ENCODE measurements around the gene STK32B.

DNA sequence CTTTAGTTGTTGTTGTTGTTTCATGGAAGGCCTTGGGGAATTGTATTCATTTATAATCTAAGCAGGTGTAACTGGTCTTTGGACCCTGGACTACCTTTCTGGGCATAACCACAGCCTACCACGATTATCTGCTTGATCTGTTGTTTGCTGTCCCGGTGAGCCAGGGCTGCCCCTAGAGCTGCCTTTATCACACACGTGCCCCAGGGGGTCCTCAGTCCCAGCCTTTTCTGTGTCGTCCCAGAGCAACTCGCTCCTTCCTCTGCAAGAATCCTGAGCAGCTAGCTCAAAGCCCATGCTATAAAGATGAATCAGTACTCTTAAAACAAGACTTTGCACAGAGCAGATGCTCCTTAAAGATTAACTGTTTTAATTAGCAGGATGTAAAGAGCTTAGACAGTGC lies 383.9 kb downstream of the STK32B start:
- TF ChIP-seq EZH2phosphoT487 (IDR thresholded peaks at IDR 0.05; ENCODE audit: unreplicated experiment) (no peak), NANOG (IDR thresholded peaks at IDR 0.05; ENCODE audit: borderline replicate concordance) (no peak), EZH2 (IDR thresholded peaks at IDR 0.05; ENCODE audit: low read depth, unreplicated experiment) (no peak), POLR2AphosphoS5 (IDR thresholded peaks at IDR 0.05; ENCODE audit: low read depth) (no peak)
- TF ChIP-seq, protein P1, sequence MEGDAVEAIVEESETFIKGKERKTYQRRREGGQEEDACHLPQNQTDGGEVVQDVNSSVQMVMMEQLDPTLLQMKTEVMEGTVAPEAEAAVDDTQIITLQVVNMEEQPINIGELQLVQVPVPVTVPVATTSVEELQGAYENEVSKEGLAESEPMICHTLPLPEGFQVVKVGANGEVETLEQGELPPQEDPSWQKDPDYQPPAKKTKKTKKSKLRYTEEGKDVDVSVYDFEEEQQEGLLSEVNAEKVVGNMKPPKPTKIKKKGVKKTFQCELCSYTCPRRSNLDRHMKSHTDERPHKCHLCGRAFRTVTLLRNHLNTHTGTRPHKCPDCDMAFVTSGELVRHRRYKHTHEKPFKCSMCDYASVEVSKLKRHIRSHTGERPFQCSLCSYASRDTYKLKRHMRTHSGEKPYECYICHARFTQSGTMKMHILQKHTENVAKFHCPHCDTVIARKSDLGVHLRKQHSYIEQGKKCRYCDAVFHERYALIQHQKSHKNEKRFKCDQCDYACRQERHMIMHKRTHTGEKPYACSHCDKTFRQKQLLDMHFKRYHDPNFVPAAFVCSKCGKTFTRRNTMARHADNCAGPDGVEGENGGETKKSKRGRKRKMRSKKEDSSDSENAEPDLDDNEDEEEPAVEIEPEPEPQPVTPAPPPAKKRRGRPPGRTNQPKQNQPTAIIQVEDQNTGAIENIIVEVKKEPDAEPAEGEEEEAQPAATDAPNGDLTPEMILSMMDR (conservative IDR thresholded peaks at IDR 0.05; ENCODE audit: low read depth in 2 of 2), result no peak
- TF ChIP-seq, protein P2, sequence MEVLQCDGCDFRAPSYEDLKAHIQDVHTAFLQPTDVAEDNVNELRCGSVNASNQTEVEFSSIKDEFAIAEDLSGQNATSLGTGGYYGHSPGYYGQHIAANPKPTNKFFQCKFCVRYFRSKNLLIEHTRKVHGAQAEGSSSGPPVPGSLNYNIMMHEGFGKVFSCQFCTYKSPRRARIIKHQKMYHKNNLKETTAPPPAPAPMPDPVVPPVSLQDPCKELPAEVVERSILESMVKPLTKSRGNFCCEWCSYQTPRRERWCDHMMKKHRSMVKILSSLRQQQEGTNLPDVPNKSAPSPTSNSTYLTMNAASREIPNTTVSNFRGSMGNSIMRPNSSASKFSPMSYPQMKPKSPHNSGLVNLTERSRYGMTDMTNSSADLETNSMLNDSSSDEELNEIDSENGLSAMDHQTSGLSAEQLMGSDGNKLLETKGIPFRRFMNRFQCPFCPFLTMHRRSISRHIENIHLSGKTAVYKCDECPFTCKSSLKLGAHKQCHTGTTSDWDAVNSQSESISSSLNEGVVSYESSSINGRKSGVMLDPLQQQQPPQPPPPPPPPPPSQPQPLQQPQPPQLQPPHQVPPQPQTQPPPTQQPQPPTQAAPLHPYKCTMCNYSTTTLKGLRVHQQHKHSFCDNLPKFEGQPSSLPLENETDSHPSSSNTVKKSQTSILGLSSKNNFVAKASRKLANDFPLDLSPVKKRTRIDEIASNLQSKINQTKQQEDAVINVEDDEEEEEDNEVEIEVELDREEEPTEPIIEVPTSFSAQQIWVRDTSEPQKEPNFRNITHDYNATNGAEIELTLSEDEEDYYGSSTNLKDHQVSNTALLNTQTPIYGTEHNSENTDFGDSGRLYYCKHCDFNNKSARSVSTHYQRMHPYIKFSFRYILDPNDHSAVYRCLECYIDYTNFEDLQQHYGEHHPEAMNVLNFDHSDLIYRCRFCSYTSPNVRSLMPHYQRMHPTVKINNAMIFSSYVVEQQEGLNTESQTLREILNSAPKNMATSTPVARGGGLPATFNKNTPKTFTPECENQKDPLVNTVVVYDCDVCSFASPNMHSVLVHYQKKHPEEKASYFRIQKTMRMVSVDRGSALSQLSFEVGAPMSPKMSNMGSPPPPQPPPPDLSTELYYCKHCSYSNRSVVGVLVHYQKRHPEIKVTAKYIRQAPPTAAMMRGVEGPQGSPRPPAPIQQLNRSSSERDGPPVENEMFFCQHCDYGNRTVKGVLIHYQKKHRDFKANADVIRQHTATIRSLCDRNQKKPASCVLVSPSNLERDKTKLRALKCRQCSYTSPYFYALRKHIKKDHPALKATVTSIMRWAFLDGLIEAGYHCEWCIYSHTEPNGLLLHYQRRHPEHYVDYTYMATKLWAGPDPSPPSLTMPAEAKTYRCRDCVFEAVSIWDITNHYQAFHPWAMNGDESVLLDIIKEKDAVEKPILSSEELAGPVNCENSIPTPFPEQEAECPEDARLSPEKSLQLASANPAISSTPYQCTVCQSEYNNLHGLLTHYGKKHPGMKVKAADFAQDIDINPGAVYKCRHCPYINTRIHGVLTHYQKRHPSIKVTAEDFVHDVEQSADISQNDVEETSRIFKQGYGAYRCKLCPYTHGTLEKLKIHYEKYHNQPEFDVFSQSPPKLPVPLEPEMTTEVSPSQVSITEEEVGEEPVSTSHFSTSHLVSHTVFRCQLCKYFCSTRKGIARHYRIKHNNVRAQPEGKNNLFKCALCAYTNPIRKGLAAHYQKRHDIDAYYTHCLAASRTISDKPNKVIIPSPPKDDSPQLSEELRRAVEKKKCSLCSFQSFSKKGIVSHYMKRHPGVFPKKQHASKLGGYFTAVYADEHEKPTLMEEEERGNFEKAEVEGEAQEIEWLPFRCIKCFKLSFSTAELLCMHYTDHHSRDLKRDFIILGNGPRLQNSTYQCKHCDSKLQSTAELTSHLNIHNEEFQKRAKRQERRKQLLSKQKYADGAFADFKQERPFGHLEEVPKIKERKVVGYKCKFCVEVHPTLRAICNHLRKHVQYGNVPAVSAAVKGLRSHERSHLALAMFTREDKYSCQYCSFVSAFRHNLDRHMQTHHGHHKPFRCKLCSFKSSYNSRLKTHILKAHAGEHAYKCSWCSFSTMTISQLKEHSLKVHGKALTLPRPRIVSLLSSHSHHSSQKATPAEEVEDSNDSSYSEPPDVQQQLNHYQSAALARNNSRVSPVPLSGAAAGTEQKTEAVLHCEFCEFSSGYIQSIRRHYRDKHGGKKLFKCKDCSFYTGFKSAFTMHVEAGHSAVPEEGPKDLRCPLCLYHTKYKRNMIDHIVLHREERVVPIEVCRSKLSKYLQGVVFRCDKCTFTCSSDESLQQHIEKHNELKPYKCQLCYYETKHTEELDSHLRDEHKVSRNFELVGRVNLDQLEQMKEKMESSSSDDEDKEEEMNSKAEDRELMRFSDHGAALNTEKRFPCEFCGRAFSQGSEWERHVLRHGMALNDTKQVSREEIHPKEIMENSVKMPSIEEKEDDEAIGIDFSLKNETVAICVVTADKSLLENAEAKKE (CRISPR knock-in tag; IDR thresholded peaks at IDR 0.05), result no peak
